Ovary (tissue), 3 donors: ENCODE data around the gene WDFY4.

Source experiments
- EP300 ChIP-seq: sonication (generic); formaldehyde crosslinking; IDR thresholded peaks from one replicate; pipeline ENCODE4 v1.6.1; 2017; ENCODE audit warnings: antibody characterized with exemption
- POLR2A ChIP-seq: fragments of 450-650 bp; IDR thresholded peaks from one replicate; pipeline ENCODE4 v1.6.1; 2017; ENCODE audit warnings: antibody characterized with exemption, mild to moderate bottlenecking, moderate library complexity
- TF ChIP-seq, protein P1 (sequence below), 3 donors: fragments of 450-650 bp in 2 of 3; fragments of 200-600 bp in 1 of 3; IDR thresholded peaks; one replicate each; pipeline versions ENCODE4 v1.5.1 to v1.8.0; 2016 to 2022; ENCODE audit warnings: antibody characterized with exemption in 3 of 3, mild to moderate bottlenecking in 1 of 3
- donor health status: DM: no; HTN: no; CAD: no.

DNA sequence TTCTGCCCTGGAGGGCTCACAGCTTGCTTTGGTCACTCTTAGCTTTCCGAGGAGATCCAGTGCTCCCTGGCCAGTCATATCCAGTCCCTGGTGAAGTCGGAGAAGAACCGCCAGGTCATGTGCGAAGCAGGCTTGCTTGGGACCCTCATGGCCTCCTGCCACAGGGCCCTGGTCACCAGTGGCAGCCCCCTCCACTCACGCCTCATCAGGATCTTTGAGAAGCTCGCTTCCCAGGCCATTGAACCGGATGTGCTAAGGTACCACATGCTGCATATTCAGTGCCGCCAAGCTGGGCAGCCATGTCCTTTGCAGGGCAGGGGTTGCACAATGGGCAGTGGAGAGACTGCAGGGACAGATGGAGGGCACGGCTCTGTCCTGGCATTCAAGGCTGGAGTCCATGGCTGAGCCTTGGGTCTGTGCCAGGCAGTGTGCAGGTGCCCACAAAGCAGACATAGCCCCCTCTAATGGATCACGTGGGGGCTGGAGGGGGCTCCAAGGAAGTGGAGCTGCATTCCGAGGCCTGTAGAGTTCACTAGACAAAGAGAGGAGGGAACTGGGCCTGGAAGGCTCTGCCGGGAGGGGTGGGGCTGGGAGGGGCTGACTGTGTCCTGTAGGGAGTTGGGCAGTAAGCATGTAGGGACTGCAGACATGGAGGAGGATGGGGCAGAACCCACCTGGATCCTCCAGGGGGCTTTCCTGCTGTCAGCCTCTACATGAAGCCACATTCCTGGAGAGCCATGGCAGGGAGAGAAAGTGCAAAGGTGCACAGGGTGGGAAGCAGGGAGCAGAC is 89.9 kb downstream of the WDFY4 start:
- TF ChIP-seq, protein P1, sequence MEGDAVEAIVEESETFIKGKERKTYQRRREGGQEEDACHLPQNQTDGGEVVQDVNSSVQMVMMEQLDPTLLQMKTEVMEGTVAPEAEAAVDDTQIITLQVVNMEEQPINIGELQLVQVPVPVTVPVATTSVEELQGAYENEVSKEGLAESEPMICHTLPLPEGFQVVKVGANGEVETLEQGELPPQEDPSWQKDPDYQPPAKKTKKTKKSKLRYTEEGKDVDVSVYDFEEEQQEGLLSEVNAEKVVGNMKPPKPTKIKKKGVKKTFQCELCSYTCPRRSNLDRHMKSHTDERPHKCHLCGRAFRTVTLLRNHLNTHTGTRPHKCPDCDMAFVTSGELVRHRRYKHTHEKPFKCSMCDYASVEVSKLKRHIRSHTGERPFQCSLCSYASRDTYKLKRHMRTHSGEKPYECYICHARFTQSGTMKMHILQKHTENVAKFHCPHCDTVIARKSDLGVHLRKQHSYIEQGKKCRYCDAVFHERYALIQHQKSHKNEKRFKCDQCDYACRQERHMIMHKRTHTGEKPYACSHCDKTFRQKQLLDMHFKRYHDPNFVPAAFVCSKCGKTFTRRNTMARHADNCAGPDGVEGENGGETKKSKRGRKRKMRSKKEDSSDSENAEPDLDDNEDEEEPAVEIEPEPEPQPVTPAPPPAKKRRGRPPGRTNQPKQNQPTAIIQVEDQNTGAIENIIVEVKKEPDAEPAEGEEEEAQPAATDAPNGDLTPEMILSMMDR (IDR thresholded peaks at IDR 0.05): no peak
- TF ChIP-seq POLR2A: no peak
- TF ChIP-seq EP300: no peak
